ENCODE measurements around the gene FGGY.
"Not testable (repeated sequence)": the region's sequence is repeated elsewhere in the genome, so short reads cannot be mapped to it uniquely, and the experiment has no call there.

Gene FGGY

GRCh38 chr1:59317343-59317742 is 20.4 kb downstream of the FGGY start:
- no peak for DNase-seq

- no peak for DNase-seq
These were observed 20.9 kb downstream of the FGGY start for GRCh38 chr1:59317780-59318179.

GRCh38 chr1:59318271-59318860 is 21.5 kb downstream of the FGGY start:
- DNase-seq: no peak

GRCh38 chr1:59322394-59322793 is 25.5 kb downstream of the FGGY start:
- no peak for DNase-seq

- no peak for DNase-seq
These were observed 25.9 kb downstream of the FGGY start for GRCh38 chr1:59322814-59323213.

- no peak for DNase-seq
These were observed 27.0 kb downstream of the FGGY start for GRCh38 chr1:59323879-59324278.

GRCh38 chr1:59328353-59328752 is 31.5 kb downstream of the FGGY start:
- DNase-seq: no peak

- no peak for DNase-seq
These were observed 32.6 kb downstream of the FGGY start for GRCh38 chr1:59329412-59330053.

- no peak for DNase-seq
These were observed 35.1 kb downstream of the FGGY start for GRCh38 chr1:59331686-59332620.

- no peak for DNase-seq
These were observed 36.1 kb downstream of the FGGY start for GRCh38 chr1:59332983-59333382.

GRCh38 chr1:59333626-59334277 is 36.9 kb downstream of the FGGY start:
- DNase-seq: no peak

GRCh38 chr1:59340411-59341307 is 43.8 kb downstream of the FGGY start:
- no peak for DNase-seq

GRCh38 chr1:59342801-59343575 is 46.1 kb downstream of the FGGY start:
- no peak for DNase-seq

GRCh38 chr1:59343576-59343840 is 46.6 kb downstream of the FGGY start:
- DNase-seq: no peak

GRCh38 chr1:59345221-59345620 is 48.3 kb downstream of the FGGY start:
- DNase-seq: no peak

- no peak for DNase-seq
These were observed 49.5 kb downstream of the FGGY start for GRCh38 chr1:59346429-59346828.

- no peak for DNase-seq
These were observed 52.2 kb downstream of the FGGY start for GRCh38 chr1:59349101-59349500.

GRCh38 chr1:59350521-59350920 is 53.6 kb downstream of the FGGY start:
- no peak for DNase-seq

- no peak for DNase-seq
These were observed 55.2 kb downstream of the FGGY start for GRCh38 chr1:59352065-59352464.

- no peak for DNase-seq
These were observed 56.6 kb downstream of the FGGY start for GRCh38 chr1:59353453-59353852.

GRCh38 chr1:59354239-59354638 is 57.3 kb downstream of the FGGY start:
- DNase-seq: not testable (repeated sequence)
